HG02973 (cell line): ENCODE measurements around the gene CLEC2D.
A peak's percentile ranks its signal among the peaks of the same experiment; 100 is the strongest.
"Not testable (repeated sequence)": the region's sequence is repeated elsewhere in the genome, so short reads cannot be mapped to it uniquely, and the experiment has no call there.

Source experiments
- ATAC-seq: cut with Tn5 transposase; IDR thresholded peaks from one replicate; pipeline ENCODE4 v1.9.1; 2021; ENCODE audit warnings: moderate library complexity; ENCODE audit not compliant: unreplicated experiment

CLEC2D gene

DNA sequence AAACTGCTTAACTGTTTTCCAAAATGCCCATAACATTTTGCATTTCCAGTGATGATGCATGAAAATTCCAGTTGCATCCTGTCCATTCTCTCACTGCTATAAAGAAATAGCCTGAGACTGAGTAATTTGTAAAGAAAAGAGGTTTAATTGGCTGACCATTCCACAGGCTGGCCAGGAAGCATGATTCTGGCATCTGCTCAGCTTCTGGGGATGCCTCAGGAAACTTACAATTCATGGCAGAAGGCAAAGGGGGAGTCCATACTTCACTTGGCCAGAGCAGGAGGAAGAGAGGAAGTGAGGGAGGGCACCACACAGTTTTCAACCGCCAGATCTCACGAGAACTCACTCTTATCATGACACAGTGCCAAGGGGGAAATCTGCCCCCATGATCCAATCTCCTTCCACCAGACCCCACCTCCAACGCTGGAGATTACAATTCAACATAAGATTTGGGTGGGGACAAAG, 18.2 kb upstream of the CLEC2D start:
- no peak for ATAC-seq

GRCh38 chr12:9660046-9660445, 9.5 kb upstream of the CLEC2D start:
- ATAC-seq: no peak

- ATAC-seq: no peak
Measured at GRCh38 chr12:9661720-9662119, 7.8 kb upstream of the CLEC2D start.

DNA sequence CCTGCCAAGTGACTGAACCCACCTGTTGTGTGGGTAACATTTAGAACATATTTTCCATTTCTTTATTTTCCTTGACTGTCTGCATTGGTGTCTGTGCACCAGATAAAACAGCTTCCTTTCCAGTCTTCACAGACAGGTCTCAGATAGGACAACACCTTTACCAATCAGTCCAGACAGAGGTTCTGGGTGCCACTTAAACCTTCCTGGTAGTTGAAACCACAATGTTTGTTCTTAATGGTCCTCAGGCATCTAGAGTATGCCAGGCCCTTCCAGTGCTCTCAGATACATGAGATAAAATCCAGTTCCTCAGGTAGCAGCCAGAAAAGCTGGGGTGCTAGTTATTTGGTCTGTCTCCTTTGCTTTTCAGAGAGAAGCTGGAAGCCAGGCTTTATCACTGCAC, 7.0 kb upstream of the CLEC2D start:
- ATAC-seq: no peak

DNA sequence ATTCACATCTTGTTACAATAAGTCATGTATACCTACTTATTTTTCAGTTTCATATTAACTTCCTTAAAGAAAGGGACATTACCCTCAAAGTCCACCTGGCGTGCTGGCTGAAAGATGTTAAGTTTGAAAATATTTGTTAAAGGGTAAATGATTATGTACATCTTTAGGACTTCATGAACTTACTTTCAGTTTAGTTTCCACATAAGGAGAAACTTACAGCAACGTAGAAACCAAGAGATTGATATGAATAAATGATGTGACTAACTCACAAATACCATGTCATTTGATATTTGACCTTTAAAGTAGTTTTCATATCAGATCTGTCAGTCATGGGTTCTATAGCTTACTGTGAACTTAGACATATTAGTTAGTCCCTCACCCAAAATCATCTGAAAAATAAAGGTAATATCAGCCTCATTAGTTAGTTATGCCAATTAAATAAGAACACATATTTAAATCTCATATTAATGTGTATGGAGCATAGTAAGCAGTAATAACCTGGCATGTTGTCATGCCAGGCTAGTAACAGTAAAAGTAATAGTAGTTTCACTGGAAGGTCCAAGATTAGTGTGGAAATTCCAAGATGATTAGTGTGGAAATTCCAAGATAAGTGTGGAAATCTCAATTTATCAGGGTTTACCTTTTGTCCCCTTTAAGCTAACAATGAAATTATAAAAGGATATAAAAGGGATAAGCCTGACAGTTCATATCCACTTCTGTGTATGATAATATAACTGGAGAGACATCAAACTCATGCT, 1.9 kb upstream of the CLEC2D start:
- peak; percentile 47 for ATAC-seq

DNA sequence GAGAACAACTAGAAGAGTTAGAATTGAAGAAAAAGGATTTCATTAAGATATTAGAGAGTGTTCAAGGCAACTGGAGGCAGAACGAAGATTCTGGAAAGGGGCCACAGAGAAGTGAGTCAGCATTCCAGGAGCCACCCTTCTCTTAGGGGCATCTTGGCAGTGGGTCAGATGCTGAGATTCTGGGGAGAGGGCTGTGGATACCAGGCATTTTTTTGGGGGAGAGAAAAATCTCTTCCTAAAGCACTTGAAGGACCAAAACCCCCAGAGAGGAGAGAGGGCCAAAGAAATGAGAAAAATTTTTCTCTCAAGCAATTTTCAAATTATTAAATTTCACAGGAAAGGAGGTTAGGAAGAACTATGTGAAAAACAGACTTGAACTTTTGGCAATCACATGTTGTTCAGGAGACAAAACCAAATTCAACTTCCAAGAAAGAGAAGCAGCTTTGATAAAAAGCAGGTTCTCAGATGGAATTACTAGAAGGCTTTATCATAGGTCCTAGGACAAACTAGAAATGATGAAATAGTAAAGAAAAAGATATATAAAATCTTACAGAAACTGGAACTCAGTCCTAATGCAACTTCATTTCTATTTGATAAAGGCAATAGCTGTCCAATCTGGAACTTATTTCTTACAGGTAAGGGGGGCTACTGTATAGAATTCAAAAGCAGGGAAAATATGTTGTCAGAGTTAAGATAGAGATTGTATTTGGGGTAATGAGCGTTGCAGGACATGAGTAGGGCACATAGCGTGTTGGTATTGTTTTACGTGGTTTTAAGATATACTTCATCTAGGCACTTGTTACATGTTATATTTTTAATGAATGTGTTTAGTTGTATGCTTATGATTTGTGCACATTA, 1.1 kb upstream of the CLEC2D start:
- ATAC-seq: no peak

DNA sequence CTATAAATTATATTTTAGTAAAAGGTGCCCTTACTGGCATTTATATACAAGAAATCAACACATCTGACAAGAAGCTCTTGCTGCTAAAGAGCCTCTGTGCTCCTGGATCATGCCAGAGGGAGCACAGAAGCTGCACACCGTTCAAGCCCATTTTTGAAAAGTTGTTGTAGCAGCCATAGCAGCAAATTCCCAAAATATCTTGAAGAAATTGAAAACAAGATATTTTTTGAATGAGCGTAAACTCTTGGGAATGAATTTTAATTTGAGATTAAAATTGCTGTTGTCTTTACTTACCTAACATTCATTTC, 540 bp upstream of the CLEC2D start:
- no peak for ATAC-seq

DNA sequence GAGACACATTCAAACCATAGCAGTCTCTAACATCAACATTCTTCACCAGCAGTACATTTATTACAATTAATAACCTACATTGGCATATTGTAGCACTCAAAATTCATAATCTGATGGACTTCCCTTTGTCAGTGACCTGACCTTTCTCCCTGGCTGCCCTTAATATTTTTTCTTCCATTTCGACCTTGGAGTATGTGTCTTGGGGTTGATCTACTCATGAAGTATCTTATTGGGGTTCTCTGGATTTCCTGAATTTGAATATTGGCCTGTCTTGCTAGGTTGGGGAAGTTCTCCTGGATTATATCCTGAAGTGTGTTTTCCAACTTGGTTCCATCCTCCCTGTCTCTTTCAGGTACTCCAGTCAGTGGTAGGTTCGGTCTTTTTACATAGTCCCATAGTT, 2.8 kb downstream of the CLEC2D start:
- ATAC-seq: not testable (repeated sequence)

GRCh38 chr12:9673404-9674225, 4.1 kb downstream of the CLEC2D start:
- ATAC-seq: peak; percentile 30

DNA sequence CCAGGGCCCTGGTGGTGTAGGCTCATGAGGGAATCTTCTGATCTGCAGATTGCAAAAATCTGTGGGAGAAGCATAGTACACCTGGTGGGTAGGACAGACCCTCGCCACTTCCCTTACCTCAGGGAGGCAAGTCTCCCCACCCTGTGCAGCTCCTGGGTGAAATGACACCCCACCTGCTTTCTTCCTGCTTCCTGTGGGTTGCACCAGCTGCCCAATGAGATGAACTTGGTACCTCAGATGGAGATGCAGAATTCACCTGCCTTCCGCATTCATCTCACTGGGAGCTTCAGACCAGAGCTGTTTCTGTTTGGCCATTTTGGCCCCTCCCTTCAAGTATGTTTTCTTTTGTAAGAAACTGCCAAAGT, 4.7 kb downstream of the CLEC2D start:
- peak; percentile 11 for ATAC-seq

DNA sequence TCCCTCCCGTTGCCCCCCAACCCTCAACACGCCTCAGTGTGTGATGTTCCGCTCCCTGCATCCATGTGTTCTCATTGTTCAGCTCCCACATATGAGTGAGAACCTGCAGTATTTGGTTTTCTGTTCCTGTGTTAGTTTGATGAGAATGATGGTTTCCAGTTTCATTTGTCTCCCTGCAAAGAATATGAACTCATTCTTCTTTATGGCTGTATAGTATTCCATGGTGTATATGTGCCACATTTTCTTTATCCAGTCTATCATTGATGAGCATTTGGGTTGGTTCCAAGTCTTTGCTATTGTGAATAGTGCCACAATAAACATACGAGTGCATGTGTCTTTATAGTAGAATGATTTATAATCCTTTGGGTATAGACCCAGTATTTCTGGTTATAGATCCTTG, 13.0 kb downstream of the CLEC2D start:
- not testable (repeated sequence) for ATAC-seq

DNA sequence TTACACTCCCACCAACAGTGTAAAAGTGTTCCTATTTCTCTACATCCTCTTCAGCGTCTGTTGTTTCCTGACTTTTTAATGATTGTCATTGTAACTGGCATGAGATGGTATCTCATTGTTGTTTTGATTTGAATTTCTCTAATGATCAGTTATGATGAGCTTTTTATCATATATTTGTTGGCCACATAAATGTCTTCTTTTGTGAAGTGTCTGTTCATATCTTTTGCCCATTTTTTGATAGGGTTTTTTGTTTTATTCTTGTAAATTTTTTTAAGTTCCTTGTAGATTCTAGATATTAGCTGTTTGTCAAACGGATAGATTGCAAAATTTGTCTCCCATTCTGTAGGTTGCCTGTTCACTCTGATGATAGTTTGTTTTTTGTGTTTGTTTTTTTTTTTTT, 13.4 kb downstream of the CLEC2D start:
- not testable (repeated sequence) for ATAC-seq

GRCh38 chr12:9685366-9685765, 15.9 kb downstream of the CLEC2D start:
- ATAC-seq: not testable (repeated sequence)

DNA sequence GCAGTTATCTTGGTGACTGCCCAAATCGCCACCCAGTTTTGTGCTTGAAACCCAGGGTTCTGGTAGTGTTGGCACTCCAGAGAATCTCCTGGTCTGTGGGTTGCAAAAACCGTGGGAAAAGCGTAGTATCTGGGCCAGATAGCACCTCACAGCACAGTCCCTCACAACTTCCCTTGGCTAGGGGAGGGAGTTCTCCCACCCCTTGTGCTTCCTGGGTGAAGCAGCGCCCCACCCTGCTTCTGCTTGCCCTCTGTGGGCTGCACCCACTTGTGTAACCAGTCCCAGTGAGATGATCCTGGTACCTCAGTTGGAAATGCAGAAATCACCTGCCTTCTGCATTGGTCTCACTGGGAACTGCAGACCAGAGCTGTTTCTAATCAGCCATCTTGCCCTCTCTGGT, 16.4 kb downstream of the CLEC2D start:
- no peak for ATAC-seq

GRCh38 chr12:9687228-9687627, 17.7 kb downstream of the CLEC2D start:
- no peak for ATAC-seq

DNA sequence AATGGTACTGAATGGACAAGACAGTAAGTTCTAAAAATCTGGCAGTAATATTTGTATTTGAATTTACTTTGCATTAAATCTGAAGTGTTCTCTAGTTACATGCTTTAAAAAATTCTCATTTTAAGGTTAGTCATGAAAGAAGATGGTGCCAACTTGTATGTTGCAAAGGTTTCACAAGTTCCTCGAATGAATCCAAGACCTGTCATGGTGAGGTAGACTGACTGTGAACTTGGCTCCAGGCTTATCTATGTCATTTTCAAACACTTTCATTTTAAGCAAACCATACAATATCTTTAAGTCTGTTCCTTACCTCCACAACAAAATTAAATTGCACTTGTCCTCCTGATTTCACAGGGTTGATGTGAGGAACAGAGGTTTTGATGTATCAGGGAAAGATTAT, 23.4 kb downstream of the CLEC2D start:
- ATAC-seq: no peak

DNA sequence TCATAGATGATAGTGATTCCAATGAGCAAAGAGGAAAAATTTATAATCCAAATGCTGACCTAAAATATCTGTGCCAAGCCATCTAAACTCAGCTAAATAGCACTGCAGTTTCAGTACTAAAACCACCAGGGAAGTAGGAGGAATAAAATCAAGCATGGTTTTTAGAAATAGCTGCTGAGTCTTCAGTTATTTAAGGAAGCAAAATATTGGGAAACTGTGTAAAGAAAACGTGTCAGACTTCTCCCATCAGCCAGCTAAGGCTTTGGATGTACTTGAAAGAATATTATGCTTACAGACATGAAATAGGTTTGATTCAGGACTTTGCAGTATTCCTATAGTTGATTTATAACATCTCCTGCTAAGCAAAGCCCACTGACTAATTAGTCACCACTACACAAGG, 24.7 kb downstream of the CLEC2D start:
- no peak for ATAC-seq

GRCh38 chr12:9695150-9695549, 25.6 kb downstream of the CLEC2D start:
- not testable (repeated sequence) for ATAC-seq

DNA sequence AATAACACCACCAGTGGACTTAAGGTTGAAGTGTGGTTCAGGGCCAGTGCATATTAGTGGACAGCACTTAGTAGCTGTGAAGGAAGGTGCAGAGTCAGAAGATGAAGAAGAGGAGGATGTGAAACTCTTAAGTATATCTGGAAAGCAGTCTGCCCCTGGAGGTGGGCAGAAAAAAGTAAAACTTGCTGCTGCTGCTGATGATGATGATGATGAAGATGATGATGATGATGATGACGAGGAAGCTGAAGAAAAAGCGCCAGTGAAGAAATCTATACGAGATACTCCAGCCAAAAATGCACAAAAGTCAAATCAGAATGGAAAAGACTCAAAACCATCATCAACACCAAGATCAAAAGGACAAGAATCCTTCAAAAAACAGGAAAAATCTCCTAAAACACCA, 26.1 kb downstream of the CLEC2D start:
- ATAC-seq: not testable (repeated sequence)

DNA sequence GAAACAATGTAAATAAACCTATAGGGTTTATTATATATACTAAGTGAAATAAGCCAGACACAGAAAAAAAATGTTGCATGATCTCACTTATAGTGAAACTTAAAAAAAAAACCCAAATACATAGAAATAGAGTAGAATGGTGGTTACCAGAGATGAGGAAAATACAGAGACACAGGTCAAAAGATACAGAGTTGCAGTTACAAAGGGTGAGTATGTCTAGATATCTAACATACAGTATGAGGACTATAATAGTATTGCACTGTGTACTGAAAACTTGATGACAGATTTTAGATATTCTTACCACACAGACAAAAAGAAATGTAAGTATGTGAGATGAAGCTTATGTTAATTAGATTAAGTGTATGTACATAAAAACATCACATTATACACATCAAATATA, 28.1 kb downstream of the CLEC2D start:
- ATAC-seq: no peak

DNA sequence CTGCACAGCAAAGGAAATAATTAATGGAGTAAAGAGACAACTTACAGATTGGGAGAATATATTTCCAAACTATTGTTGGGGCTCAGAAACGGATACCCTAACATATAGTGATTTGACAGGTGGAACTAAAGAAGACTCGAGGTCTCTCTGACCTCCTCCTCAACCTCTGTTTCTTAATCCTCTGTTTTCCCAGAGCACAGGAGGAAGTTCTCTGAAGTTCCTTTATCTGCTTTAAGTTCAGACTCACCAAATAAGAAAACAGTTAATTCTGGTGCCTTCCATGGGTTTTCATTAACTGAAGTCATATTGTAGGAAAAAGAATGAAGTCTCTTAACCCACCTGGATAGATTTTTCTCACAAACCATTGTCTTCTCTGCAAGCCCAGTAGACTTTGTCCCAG, 29.2 kb downstream of the CLEC2D start:
- ATAC-seq: no peak
